Keratinocyte (primary cell): ENCODE data around the gene GNB1L. TPM values are rescaled to one million over a fixed set of nuclear protein-coding genes. Genes with fewer than 3 reads are reported as not detected.

Source experiments
- DNase-seq: peaks from one replicate; pipeline ENCODE4 v3.0.0-alpha.2; 2011; ENCODE audit warnings: low read depth, missing footprints, low spot score
- FAIRE-seq: peaks from 2 replicates; lab custom pipeline; 2011; peaks lifted over from hg19 to GRCh38; lab: Jason Lieb, UNC
- H2AFZ ChIP-seq: 2 replicates; pipeline ENCODE4 v1.6.0; 2012; ENCODE audit warnings: low read length, control low read depth, inconsistent platforms; ENCODE audit not compliant: control insufficient read depth
- H3K27ac ChIP-seq: 2 replicates; pipeline ENCODE4 v1.5.1; 2011; ENCODE audit warnings: low read length; ENCODE audit not compliant: control insufficient read depth, insufficient read depth
- H3K27me3 ChIP-seq: 3 replicates; pipeline ENCODE4 v1.6.0; 2011; ENCODE audit warnings: low read length; ENCODE audit not compliant: control insufficient read depth, insufficient read depth; ENCODE audit errors: extremely low read depth
- H3K36me3 ChIP-seq, 2 experiments: 2 replicates in 1 of 2; 3 replicates in 1 of 2; pipeline ENCODE4 v1.5.1; 2011; ENCODE audit warnings: low read length in 2 of 2, mild to moderate bottlenecking in 1 of 2; ENCODE audit not compliant: control insufficient read depth in 2 of 2, insufficient read depth in 2 of 2; ENCODE audit errors: extremely low read depth in 1 of 2
- H3K4me1 ChIP-seq: 3 replicates; pipeline ENCODE4 v1.5.1; 2011; ENCODE audit warnings: low read length; ENCODE audit not compliant: control insufficient read depth, insufficient read depth; ENCODE audit errors: extremely low read depth
- H3K4me2 ChIP-seq: 3 replicates; pipeline ENCODE4 v1.6.0; 2011; ENCODE audit warnings: low read depth, low read length; ENCODE audit not compliant: control insufficient read depth, insufficient read depth; ENCODE audit errors: extremely low read depth
- H3K4me3 ChIP-seq, 3 experiments: fragments of 200-600 bp in 1 of 3; sonication (generic) in 1 of 3; 2 replicates in 2 of 3; 3 replicates in 1 of 3; pipeline ENCODE4 v1.5.1; 2011 to 2016; ENCODE audit warnings: low read length in 3 of 3, mild to moderate bottlenecking in 3 of 3, control low read depth in 2 of 3, inconsistent platforms in 1 of 3, low read depth in 1 of 3, mixed read lengths in 1 of 3, mixed run types in 1 of 3, moderate library complexity in 1 of 3; ENCODE audit not compliant: control insufficient read depth in 2 of 3, insufficient read depth in 2 of 3; ENCODE audit errors: extremely low read depth in 1 of 3
- H3K79me2 ChIP-seq: 2 replicates; pipeline ENCODE4 v1.6.0; 2012; ENCODE audit warnings: low read length; ENCODE audit not compliant: control insufficient read depth, insufficient read depth
- H3K9ac ChIP-seq: 3 replicates; pipeline ENCODE4 v1.6.0; 2011; ENCODE audit warnings: low read length; ENCODE audit not compliant: control insufficient read depth, insufficient read depth; ENCODE audit errors: extremely low read depth
- H3K9me1 ChIP-seq: 3 replicates; pipeline ENCODE4 v1.6.0; 2011; ENCODE audit warnings: low read length; ENCODE audit not compliant: control insufficient read depth, insufficient read depth; ENCODE audit errors: extremely low read depth
- H3K9me3 ChIP-seq: 2 replicates; pipeline ENCODE4 v1.5.1; 2012; ENCODE audit warnings: low read depth, low read length; ENCODE audit not compliant: control insufficient read depth
- H4K20me1 ChIP-seq: 3 replicates; pipeline ENCODE4 v1.6.0; 2011; ENCODE audit warnings: low read length; ENCODE audit not compliant: control insufficient read depth, insufficient read depth; ENCODE audit errors: extremely low read depth
- CTCF ChIP-seq, 3 experiments: IDR thresholded peaks in 1 of 3; conservative IDR thresholded peaks in 1 of 3; optimal IDR thresholded peaks in 1 of 3; 2 replicates in 2 of 3; 3 replicates in 1 of 3; pipeline versions ENCODE3 to v1.5.1; 2011; ENCODE audit warnings: low read length in 3 of 3, mild to moderate bottlenecking in 3 of 3, moderate library complexity in 2 of 3, control low read depth in 1 of 3, inconsistent platforms in 1 of 3; ENCODE audit not compliant: insufficient read depth in 2 of 3; ENCODE audit errors: extremely low read depth in 1 of 3
- EZH2 ChIP-seq: IDR thresholded peaks from one replicate; pipeline ENCODE4 v1.6.1; 2012; ENCODE audit warnings: inconsistent platforms, mild to moderate bottlenecking, low read length, moderate library complexity
- dilution Hi-C: fragments of 300-500 bp; cut with MboI; formaldehyde crosslinking; loops from one replicate; pipeline ENCODE4 v1.7.0; 2020; ENCODE audit warnings: low sequenced_read_pairs; ENCODE audit not compliant: extremely low pct_ligation_motif_present
- polyA plus RNA-seq, 5 experiments: library from polyadenylated mRNA; depleted of rRNA in 3 of 5; stranded (reverse) in 3 of 5; stranded (forward) in 1 of 5; unstranded in 1 of 5; fragments of >200 nt; gene quantifications; 1 replicate in 1 of 5; 2 replicates in 3 of 5; 3 replicates in 1 of 5; pipeline versions ENCODE4 v1.2.1 to v1.2.3, GENCODE V29; 2011 to 2012; ENCODE audit warnings: missing spikeins in 2 of 5, low read depth in 1 of 5, low replicate concordance in 1 of 5

GNB1L gene
- polyA plus RNA-seq, 1 donor (not counting 4 experiments of a cell fraction or from before 2014, with no cell fraction given), result 2.0 TPM

GRCh38 chr22:19740586-19740985 is 114.1 kb downstream of the GNB1L start:
- FAIRE-seq (no peak), DNase-seq (no peak)
- H3K27ac ChIP-seq, result no peak overlapping the region
- H3K27me3 ChIP-seq, result no peaks in the 10 kb centered on the region
- H3K36me3 ChIP-seq, result no peaks in the 10 kb centered on the region
- no peaks in the 10 kb centered on the region for H4K20me1 ChIP-seq
- H3K4me3 ChIP-seq, result no peak overlapping the region
- TF ChIP-seq EZH2, result no peak
- no peak for TF ChIP-seq CTCF (optimal IDR thresholded peaks at IDR 0.05 in 1 of 3, IDR thresholded peaks at IDR 0.05 in 1 of 3, conservative IDR thresholded peaks at IDR 0.05 in 1 of 3; ENCODE audit: extremely low read depth in 1 of 3, insufficient read depth in 2 of 3, low read length in 3 of 3)
- H3K9me1 ChIP-seq, result no peaks in the 10 kb centered on the region
- H3K79me2 ChIP-seq, result no peaks in the 10 kb centered on the region
- dilution Hi-C loops, result no loop called here
- no peaks in the 10 kb centered on the region for H3K9me3 ChIP-seq
- H3K9ac ChIP-seq, result no peak overlapping the region
- H3K4me1 ChIP-seq, result no peaks in the 10 kb centered on the region
- no peak overlapping the region for H3K4me2 ChIP-seq
- H2AFZ ChIP-seq, result no peak overlapping the region

DNA sequence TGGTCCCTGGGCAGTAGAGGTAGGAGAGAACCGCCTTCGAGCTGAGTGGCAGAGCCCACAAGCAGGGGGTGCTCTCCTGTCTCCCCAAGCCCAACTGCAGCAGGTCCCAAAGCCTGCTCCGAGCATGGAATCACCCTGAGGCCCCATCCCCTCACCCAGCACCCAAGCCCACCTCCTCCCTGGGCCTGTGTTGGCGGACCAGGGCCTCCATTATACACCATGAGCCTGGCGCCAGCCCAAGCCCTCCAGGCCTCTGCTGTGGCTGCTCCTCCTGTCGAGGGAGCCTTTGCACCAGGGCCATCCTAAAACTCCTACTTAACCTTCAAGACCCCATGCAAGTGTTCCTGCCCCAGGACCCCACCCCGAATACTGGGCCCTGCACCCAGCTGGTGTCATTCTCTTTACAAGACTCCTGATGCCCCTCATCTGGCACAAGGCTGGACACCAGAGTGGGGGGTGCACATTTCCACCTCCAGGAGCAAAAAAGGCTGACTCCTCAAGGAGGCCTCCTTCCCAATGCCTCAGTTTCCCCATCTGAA is 114.7 kb downstream of the GNB1L start:
- no peak for FAIRE-seq
- Histone ChIP-seq H3K9me3 (no peaks in the 10 kb centered on the region), H3K4me2 (no peak overlapping the region), H4K20me1 (no peaks in the 10 kb centered on the region), H3K27ac (no peak overlapping the region), H3K4me1 (no peaks in the 10 kb centered on the region), H2AFZ (no peak overlapping the region), H3K9me1 (no peaks in the 10 kb centered on the region), H3K36me3 (no peaks in the 10 kb centered on the region), H3K79me2 (no peaks in the 10 kb centered on the region), H3K27me3 (no peaks in the 10 kb centered on the region), H3K4me3 (no peak overlapping the region), H3K9ac (no peak overlapping the region)
- TF ChIP-seq EZH2 (no peak), CTCF (optimal IDR thresholded peaks at IDR 0.05 in 1 of 3, IDR thresholded peaks at IDR 0.05 in 1 of 3, conservative IDR thresholded peaks at IDR 0.05 in 1 of 3; ENCODE audit: extremely low read depth in 1 of 3, insufficient read depth in 2 of 3, low read length in 3 of 3) (no peak)
- dilution Hi-C loops, result no loop called here
- DNase-seq, result no peak
